ENCODE data around the gene SMARCA2.

Gene SMARCA2

DNA sequence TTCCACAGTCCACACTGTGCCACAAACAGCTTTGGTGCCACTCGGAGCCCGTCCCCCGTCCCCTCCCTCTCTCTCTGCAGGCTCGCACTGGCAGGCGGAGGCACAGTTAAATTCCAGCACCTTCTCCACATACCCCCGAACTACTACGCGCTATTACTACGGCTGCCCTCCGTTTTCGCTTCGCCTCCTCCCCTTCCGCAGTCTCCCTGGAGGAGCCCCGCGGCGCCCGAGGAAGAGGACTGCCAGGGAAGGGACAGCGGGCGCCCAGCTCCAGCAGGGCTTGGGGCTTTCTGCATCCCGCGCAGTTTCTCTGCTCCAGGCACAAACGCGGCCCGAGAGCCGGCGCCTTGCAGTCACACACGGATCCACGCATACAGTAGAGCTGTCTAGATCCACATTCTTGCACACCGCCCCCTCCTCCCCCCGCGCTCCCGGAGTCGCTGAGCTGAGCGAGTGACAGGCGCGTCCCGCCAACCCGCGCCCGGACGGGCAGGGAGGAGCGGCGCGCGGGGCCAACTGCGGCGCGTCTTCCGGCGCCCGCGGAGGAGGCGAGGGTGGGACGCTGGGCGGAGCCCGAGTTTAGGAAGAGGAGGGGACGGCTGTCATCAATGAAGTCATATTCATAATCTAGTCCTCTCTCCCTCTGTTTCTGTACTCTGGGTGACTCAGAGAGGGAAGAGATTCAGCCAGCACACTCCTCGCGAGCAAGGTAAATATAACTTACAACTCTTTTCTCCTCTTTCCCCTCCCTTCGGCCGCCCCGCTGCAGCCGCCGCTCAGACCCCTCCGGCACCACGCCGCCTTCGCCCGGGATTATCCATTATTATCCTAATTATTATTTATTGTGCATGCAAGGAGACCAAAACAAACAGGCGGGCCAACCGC is at the start of gene SMARCA2:
Gene SMARCA2, plus strand, starts transcription at position 652 of the 885 bp plus-strand sequence. CDS start 13,676 bp downstream, outside the sequence.
- peak; percentile 96 for DNase-seq

DNA sequence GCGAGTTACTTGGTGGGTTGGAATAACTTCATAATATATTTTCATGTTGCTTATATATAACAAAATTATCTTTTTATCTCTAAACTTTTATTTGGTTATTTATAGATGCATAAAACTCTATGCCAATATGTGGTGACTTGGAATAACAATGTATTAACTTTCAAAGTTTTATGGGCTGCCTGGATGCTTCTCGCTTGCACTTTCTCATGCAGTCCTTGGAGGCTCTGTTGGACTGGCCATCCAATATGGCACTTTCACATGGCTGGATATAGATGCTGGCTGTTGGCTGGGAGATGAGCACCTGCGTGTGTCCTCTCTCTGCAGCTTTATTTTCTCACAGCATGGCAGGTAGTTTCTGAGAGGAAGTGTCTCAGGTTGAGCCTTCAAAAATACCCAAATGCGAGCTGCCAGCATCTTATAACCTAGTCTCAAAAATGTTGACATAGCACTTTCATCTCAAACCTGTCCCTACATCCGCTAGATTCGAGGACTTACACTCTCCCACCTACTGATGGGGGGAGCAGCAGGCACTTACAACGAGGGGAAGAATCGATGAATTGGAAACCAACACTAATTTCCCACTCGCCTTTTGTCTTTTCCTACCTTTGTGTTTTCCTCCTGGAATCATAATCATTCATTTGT is 48.3 kb upstream of the SMARCA2 start:
- DNase-seq, result no peak

DNA sequence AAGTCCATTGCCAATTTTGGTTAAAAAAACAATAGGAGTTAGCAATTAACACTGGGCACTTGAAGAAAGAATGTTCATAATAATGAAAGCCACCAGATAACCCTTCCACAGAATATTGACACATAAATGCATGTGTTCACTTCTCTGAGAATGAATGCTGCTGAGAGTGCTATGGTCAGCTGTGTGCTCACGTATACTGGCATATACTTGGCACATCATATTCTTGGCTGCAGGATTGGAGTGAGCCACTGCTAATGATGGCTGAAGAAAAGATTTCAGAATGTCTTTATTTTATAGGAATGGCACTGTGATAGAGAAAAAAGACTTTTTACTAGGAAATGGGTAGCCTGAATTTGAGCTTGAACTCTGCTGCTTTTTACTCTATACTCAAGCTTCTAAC is 46.0 kb upstream of the SMARCA2 start:
- no peak for DNase-seq

DNA sequence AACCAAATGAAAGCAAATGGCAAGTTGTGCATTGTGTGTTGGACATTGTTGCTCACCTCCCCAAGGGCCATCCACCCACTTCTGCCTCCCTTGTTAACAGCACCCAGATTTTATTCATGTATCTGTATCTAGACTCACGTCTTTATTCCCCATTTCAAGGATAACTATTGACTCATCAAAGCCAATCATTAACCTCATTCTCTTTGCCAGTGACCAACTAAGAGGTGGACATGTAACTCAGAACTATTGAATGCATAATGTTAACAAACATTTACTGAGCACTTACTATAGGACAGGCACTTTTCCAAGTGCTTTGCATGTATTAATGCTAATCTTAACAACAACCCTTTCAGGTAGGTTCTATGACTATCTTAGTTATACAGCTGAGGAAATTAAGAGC is 45.2 kb upstream of the SMARCA2 start:
- DNase-seq, result no peak

GRCh38 chr9:1972672-1973071 is 42.5 kb upstream of the SMARCA2 start:
- no peak for DNase-seq

DNA sequence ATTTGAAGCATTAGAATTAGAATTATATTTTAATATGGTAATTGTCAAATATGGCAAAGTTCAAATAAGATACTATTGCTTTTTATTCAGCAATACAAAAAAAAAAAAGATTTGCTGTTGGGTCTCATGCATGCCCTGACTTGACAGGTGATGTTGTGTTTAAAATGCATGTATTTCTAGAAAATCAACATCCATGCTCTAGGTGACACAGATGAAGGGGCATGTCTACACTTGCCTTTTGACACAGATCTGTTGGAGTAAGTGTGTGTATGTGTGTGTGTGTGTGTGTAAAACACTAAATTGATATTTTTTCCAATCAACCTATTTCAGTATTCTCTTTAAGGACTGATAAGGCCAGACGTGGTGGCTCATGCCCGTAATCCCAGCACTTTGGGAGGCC is 38.1 kb upstream of the SMARCA2 start:
- no peak for DNase-seq

GRCh38 chr9:1978941-1979340 is 36.2 kb upstream of the SMARCA2 start:
- DNase-seq, result no peak

GRCh38 chr9:1979741-1980367 is 35.3 kb upstream of the SMARCA2 start:
- no peak for DNase-seq

- no peak for DNase-seq
Observed at GRCh38 chr9:1980387-1980786, 34.8 kb upstream of the SMARCA2 start.

GRCh38 chr9:1982074-1982473 is 33.1 kb upstream of the SMARCA2 start:
- DNase-seq, result no peak

- DNase-seq, result no peak
Observed at GRCh38 chr9:1986341-1986740, 28.8 kb upstream of the SMARCA2 start.

DNA sequence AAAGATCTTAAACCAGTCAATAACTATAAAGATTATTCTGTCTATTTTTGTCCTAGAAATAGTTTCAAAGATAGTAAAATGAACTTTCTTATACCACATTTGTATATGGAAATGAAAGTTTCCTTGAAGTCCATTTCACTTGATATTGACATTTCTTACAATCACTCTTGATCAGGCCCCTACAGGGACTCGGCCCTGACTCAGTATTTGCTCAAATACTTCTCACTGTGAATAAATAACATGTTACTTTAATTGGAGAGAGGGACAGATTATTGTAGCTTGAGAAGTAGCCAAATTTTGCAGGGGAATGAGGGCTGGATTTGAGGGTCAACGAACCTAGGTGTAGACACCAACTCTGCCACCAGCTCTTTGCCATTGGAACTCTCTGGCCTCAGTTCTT is 25.6 kb upstream of the SMARCA2 start:
- DNase-seq, result no peak

DNA sequence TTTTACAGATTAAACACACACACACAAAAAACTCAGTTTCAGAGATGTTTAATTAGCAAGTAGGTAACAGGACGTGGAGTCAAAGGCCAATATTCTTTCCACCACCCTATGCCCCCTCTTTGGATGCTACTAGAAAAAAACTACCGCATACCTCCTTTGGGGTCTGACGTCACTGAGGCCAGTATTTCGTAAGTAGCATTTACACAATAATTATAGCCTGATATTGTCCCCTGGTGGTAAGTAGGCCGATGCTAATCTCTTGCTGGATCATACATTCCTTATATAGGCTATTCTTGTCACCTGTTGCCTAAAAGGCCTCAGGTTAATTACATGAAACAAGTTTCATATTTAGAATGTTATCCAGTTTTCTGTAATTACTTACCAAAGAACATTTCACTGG is 21.0 kb upstream of the SMARCA2 start:
- no peak for DNase-seq

DNA sequence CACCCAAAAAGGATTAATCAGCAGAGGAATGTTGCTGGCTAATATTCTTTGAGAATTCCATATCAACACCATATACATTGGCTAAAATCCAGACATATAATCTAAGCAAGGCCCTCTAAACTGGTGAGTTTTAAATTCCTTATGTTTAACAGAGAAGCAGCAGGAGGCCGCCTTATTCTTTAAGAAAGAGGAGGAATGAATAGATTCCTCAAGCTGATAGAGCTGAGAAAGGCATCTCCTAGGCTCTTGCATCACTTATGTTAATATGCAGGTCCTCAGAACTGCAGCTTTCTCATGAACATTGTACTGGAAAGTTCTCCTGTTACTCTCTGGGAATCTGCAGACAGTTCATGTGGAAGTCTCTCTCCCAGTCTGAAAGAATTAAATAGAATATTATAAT is 20.1 kb upstream of the SMARCA2 start:
- DNase-seq, result no peak

- no peak for DNase-seq
Observed at GRCh38 chr9:1996156-1996555, 19.0 kb upstream of the SMARCA2 start.

- DNase-seq, result no peak
Observed at GRCh38 chr9:1997646-1998045, 17.5 kb upstream of the SMARCA2 start.

- no peak for DNase-seq
Observed at GRCh38 chr9:1998111-1998510, 17.0 kb upstream of the SMARCA2 start.

DNA sequence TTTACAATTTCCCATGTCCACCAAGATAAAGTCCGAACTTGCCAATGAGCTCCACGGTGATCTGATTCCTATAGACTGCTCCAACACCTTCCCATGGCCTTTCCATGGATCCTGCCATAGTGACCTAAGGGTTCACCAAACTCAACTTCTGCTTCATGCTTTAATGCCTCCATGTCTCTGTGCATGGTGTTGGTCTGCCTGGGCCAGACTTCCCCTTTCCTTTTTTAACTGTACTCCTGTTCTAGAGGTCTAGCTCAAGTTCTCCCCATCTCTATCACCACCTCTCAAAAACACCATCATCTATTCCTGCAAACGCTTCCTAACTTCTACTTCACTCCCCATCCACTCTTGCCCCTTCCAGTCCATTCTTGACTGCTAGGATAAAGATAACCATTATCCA is 14.8 kb upstream of the SMARCA2 start:
- no peak for DNase-seq

GRCh38 chr9:2008372-2008771 is 6.8 kb upstream of the SMARCA2 start:
- DNase-seq, result no peak

DNA sequence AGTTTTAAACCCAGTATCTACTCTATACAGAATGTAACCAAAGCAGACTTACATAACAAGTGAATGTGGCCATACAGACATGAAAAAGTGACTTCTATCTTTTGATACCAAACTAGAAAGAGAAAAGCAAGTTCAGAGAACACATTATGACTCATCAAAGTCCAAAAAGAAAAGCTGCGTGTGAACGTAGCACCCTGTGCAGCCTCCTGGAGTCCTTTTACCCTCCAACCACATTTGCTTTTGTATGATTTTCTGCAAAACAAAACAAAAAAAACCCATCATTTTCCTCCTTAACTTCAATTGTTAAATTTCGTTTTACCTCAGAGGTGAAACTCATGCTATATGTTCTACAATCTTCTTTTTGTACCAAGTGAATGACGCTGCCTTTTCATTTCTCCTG is 2.8 kb upstream of the SMARCA2 start:
- no peak for DNase-seq

- DNase-seq, result no peak
Observed at GRCh38 chr9:2013743-2014475, 1.2 kb upstream of the SMARCA2 start.

DNA sequence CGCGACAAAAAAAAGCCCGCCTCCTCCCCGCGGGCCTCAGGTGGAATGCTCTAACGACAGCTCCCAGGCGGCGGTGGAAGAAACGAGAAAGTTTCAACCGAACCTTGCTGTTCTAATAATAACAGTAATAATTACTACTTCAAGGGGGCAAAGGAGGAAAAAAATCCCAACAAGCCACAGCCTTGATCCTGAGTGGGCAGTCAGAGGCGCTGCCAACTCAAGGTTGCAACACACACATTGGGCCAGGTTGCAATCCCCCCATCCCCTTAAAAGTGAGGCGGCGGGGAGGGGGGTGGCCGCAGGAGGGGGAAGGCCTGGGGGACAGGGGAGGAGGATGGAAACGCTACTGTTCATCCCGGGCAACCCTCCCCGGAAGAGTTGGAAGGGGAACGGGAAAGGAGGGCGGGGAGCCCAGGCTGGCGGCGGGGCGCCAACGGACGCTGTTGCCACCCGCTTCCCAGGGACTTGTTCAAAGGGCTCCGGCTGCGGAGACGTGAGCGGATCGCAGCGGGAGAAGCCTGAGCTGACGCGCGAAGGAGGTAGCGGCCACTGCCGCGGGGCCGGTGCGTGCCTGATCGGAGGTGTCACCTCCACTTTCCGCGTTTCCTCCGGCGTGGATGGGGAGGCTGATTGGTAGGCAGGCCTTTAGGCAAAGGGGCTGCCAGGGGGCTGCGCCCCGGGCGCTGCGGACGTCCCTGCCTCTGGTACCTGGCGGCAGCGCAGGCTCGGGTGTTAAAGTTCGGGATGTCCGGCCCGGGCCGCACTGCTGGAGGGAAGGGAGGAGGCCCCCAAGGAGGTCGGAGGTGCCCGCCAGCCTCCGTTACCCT is 647 bp downstream of the SMARCA2 start:
- DNase-seq, result peak; percentile 20
